Erythroblast (primary cell): ENCODE results near the gene CNIH1.

Experiments
- GATA1 ChIP-seq: IDR thresholded peaks from 2 replicates; pipeline ENCODE4 v1.6.1; 2011; ENCODE audit warnings: low read depth, mild to moderate bottlenecking, control low read depth, low read length, moderate library complexity
- POLR2A ChIP-seq: IDR thresholded peaks from 2 replicates; pipeline ENCODE4 v1.6.1; 2011; ENCODE audit warnings: mild to moderate bottlenecking, low read length

- no peak for TF ChIP-seq POLR2A
- no peak for TF ChIP-seq GATA1
These were observed 29.5 kb upstream of the CNIH1 start for GRCh38 chr14:54470701-54471100.
